Activated CD4-positive, alpha-beta T cell treated with anti-CD3 and anti-CD28 coated beads for 36 hours (primary cell): Measurements from ENCODE around the gene NUDT22. TPM values are rescaled to one million over a fixed set of nuclear protein-coding genes. Genes with fewer than 3 reads are reported as not detected.

Source experiments
- ATAC-seq: fragments of 200-7000 bp; cut with Tn5 transposase; one replicate; pipeline ENCODE4 v1.10.0; 2021; ENCODE audit warnings: mild to moderate bottlenecking, moderate library complexity
- CTCF ChIA-PET: fragments of 350-600 bp; sonication (Branson Sonifier 250); formaldehyde crosslinking; loops from one replicate; lab custom pipeline; 2021; ENCODE audit warnings: antibody characterized with exemption; lab: Charles Lee
- POLR2A ChIA-PET: fragments of 350-600 bp; sonication (Branson Sonifier 250); formaldehyde crosslinking; loops from one replicate; lab custom pipeline; 2021; ENCODE audit warnings: antibody characterized with exemption, inconsistent platforms; lab: Charles Lee
- DNase-seq: peaks from one replicate; pipeline ENCODE4 v3.0.0-alpha.2; 2020
- H3K27ac Mint-ChIP-seq: one replicate; pipeline ENCODE4 v1.8.0; 2021; ENCODE audit warnings: mixed read lengths
- H3K27me3 Mint-ChIP-seq: one replicate; pipeline ENCODE4 v1.8.0; 2021; ENCODE audit warnings: mixed read lengths
- H3K36me3 Mint-ChIP-seq: one replicate; pipeline ENCODE4 v1.8.0; 2021; ENCODE audit warnings: low read depth, mixed read lengths
- H3K4me1 Mint-ChIP-seq: one replicate; pipeline ENCODE4 v1.8.0; 2021; ENCODE audit warnings: mixed read lengths
- H3K4me3 Mint-ChIP-seq: one replicate; pipeline ENCODE4 v1.8.0; 2021; ENCODE audit warnings: mild to moderate bottlenecking, moderate library complexity, mixed read lengths
- H3K9me3 Mint-ChIP-seq: one replicate; pipeline ENCODE4 v1.8.0; 2021; ENCODE audit warnings: low read depth, mixed read lengths
- intact Hi-C, 2 experiments: fragments of 100-400 bp; cut with DNase I in 1 of 2; cut with micrococcal nuclease in 1 of 2; formaldehyde crosslinking; loops; one replicate each; pipeline versions ENCODE4 v1.14.2 to v1.15.1; 2022 to 2024; cut with DNase I, micrococcal nuclease
- total RNA-seq, 2 experiments: library from RNA; stranded (reverse); gene quantifications; one replicate each; pipeline ENCODE4 v1.2.3, GENCODE V29; 2021

Gene NUDT22
- total RNA-seq, 2 experiments from 2014 or later = 61.8 to 74.1 TPM

GRCh38 chr11:64226507-64227051 lies 505 bp downstream of the NUDT22 start:
- peak overlapping the region; percentile 82 for H3K27ac Mint-ChIP-seq
- ChIA-PET POLR2A (interaction anchor here (0.6 to 4.4 kb wide), 7 partner anchors 15 to 785 kb away, joined by 3 to 28 read pairs (median 5); partner anchors contain the start of genes FERMT3, FKBP2 and PRDX5), CTCF (interaction anchor here (0.6 to 2.5 kb wide), 11 partner anchors 9 to 90 kb away, joined by 3 to 30 read pairs (median 4); partner anchors contain the start of gene FERMT3)
- DNase-seq (peak; percentile 81), ATAC-seq (peak; percentile 43)
- peaks cover 36% of the 10 kb centered on the region for H3K4me1 Mint-ChIP-seq
- H3K9me3 Mint-ChIP-seq = no peaks in the 10 kb centered on the region
- H3K36me3 Mint-ChIP-seq = peaks cover 10% of the 10 kb centered on the region
- no peaks in the 10 kb centered on the region for H3K27me3 Mint-ChIP-seq
- H3K4me3 Mint-ChIP-seq = peak overlapping the region; percentile 87
- intact Hi-C loops = loop anchor here (1.0 to 2.0 kb wide), 11 partner anchors 14 to 92 kb away; partner anchors contain the start of genes FKBP2 (in 2 of the 2), STIP1 (in 2 of the 2), ESRRA (in 1 of the 2) and GPR137 (in 1 of the 2)

DNA sequence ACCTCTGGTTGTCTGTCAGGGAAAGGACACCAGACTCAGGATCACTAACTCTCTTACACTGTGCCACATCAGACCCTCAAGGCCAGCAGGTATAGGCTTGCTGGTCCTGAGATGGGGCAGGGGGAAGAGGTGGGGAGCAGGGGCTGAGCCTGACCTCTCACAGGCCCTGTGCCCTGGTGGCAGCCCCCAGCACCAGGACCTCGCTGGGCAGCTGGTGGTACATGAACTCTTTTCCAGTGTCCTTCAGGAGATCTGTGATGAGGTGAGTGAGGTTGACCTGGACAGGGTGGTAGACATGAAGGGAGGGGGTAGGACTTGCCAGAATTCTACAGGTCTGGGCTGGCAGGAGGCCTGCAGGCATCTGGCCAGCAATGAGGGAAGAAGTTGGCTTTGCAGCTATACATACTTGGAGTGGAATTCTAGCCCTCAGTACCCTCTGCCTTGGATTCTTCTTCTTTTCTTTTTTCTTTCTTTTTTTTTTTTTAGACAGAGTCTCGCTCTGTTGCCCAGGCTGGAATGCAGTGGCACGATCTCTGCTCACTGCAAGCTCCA lies 1.4 kb downstream of the NUDT22 start:
- Mint-ChIP-seq H3K9me3 (no peaks in the 10 kb centered on the region), H3K4me3 (peak overlapping the region; percentile 87), H3K27me3 (no peaks in the 10 kb centered on the region), H3K36me3 (peaks cover 10% of the 10 kb centered on the region), H3K27ac (peak overlapping the region; percentile 82), H3K4me1 (peaks cover 37% of the 10 kb centered on the region)
- ChIA-PET POLR2A (interaction anchor here (1.1 kb wide), 2 partner anchors 42 to 76 kb away, joined by 3 read pairs; no protein-coding TSS in a partner anchor), CTCF (interaction anchor here (0.9 to 2.5 kb wide), 2 partner anchors 22 to 74 kb away, joined by 6 to 30 read pairs; partner anchors contain the start of gene FERMT3)
- intact Hi-C loops = loop anchor here (2.0 kb wide), 3 partner anchors 13 to 61 kb away; partner anchors contain the start of genes FKBP2 (in 1 of the 2), MACROD1 (in 1 of the 2) and STIP1 (in 1 of the 2)
- DNase-seq (no peak), ATAC-seq (no peak)

GRCh38 chr11:64229090-64229743 lies 3.1 kb downstream of the NUDT22 start:
- Mint-ChIP-seq H3K27ac (peak overlapping the region; percentile 60), H3K27me3 (no peaks in the 10 kb centered on the region), H3K4me1 (peaks cover 35% of the 10 kb centered on the region), H3K9me3 (no peaks in the 10 kb centered on the region), H3K4me3 (peak overlapping the region; percentile 76), H3K36me3 (peaks cover 5% of the 10 kb centered on the region)
- ATAC-seq (no peak), DNase-seq (no peak)
- ChIA-PET CTCF (interaction anchor here (0.7 to 1.2 kb wide), 2 partner anchors 23 to 853 kb away, joined by 3 read pairs; no protein-coding TSS in a partner anchor), POLR2A (no interaction called here)
- intact Hi-C loops = no loop called here

DNA sequence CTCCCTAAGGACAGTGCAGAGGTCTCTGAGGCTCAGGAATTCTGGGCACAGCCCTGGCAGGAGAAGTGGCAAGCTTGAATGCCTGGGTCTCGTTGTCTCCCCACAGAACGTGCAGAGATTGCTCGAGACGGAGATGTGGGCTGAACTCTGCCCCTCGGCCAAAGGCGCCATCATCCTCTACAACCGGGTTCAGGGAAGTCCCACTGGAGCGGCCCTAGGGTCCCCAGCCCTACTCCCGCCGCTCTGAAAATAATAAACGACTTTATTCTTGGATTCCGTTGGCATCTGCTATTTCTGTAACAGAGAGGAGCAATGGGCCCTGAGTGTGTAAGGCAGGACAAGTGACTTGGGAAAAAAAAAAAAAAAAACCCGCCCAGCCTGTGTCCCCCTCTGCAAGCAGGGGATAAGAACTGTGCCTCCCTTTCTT lies 3.7 kb downstream of the NUDT22 start:
- peak overlapping the region; percentile 60 for H3K27ac Mint-ChIP-seq
- peak overlapping the region; percentile 76 for H3K4me3 Mint-ChIP-seq
- H3K9me3 Mint-ChIP-seq = no peaks in the 10 kb centered on the region
- ATAC-seq = no peak
- POLR2A ChIA-PET = interaction anchor here (1.1 kb wide), 1 partner anchor 75 kb away, joined by 3 read pairs; no protein-coding TSS in a partner anchor
- no peaks in the 10 kb centered on the region for H3K27me3 Mint-ChIP-seq
- no peak for DNase-seq
- CTCF ChIA-PET = interaction anchor here (0.7 kb wide), 1 partner anchor 853 kb away, joined by 3 read pairs; no protein-coding TSS in a partner anchor
- peaks cover 35% of the 10 kb centered on the region for H3K4me1 Mint-ChIP-seq
- intact Hi-C loops = loop anchor here (1.0 to 5.0 kb wide), 7 partner anchors 12 to 242 kb away; partner anchors contain the start of genes FKBP2 (in 2 of the 2), ESRRA (in 1 of the 2), GPR137 (in 1 of the 2) and OTUB1 (in 1 of the 2)
- peaks cover 4% of the 10 kb centered on the region for H3K36me3 Mint-ChIP-seq

- intact Hi-C loops = loop anchor here (1.0 to 5.0 kb wide), 7 partner anchors 11 to 243 kb away; partner anchors contain the start of genes FKBP2 (in 2 of the 2), ESRRA (in 1 of the 2), GPR137 (in 1 of the 2) and OTUB1 (in 1 of the 2)
- CTCF ChIA-PET = interaction anchor here (0.7 to 2.0 kb wide), 2 partner anchors 11 to 852 kb away, joined by 3 to 5 read pairs; partner anchors contain the start of gene FKBP2
- ATAC-seq = peak; percentile 61
Measured at GRCh38 chr11:64230171-64230984, 4.3 kb downstream of the NUDT22 start, which contains the start of gene DNAJC4. Gene DNAJC4 (plus strand): TSS chr11:64230548. CDS start chr11:64230855, 307 bp downstream.

GRCh38 chr11:64230985-64231365 lies 4.9 kb downstream of the NUDT22 start:
- peak overlapping the region; percentile 74 for H3K27ac Mint-ChIP-seq
- intact Hi-C loops = loop anchor here (1.0 to 5.0 kb wide), 7 partner anchors 10 to 244 kb away; partner anchors contain the start of genes FKBP2 (in 2 of the 2), ESRRA (in 1 of the 2), GPR137 (in 1 of the 2) and OTUB1 (in 1 of the 2)

More at GRCh38 chr11:64230171-64230984, 4.3 kb downstream of the NUDT22 start, which contains the start of gene DNAJC4:
- Mint-ChIP-seq H3K36me3 (peaks cover 5% of the 10 kb centered on the region), H3K27me3 (no peaks in the 10 kb centered on the region), H3K4me1 (peaks cover 35% of the 10 kb centered on the region), H3K4me3 (peak within 1 kb of the TSS; percentile 76), H3K9me3 (no peaks in the 10 kb centered on the region), H3K27ac (peak within 1 kb of the TSS; percentile 74)
- peak; percentile 94 for DNase-seq
- POLR2A ChIA-PET = interaction anchor here (1.1 kb wide), 1 partner anchor 74 kb away, joined by 3 read pairs; no protein-coding TSS in a partner anchor

DNA sequence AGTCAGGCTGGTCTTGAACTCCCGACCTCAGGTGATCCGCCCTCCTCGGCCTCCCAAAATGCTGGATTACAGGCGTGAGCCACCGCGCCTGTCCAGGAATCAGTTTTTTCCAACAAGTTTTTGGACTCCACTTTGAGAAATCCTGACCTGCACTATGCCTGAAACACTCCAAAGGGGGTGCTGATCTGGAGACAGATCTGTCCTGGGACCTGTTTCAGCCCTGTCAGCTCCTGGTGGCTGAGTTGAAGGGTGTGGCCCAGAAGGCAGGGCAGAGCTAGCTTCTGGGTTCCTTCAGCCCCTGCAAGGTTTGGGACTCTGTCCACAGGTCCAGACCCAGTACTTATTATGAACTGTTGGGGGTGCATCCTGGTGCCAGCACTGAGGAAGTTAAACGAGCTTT lies 5.5 kb downstream of the NUDT22 start:
- ATAC-seq (no peak), DNase-seq (no peak)
- Mint-ChIP-seq H3K4me3 (peak overlapping the region; percentile 76), H3K9me3 (no peaks in the 10 kb centered on the region), H3K4me1 (peaks cover 38% of the 10 kb centered on the region), H3K27ac (no peak overlapping the region), H3K27me3 (no peaks in the 10 kb centered on the region), H3K36me3 (peaks cover 7% of the 10 kb centered on the region)
- intact Hi-C loops = loop anchor here in 1 of 2 experiments (5.0 kb wide), 1 partner anchor 244 kb away; the partner anchor contains the start of gene OTUB1
- CTCF ChIA-PET = interaction anchor here (0.7 to 2.0 kb wide), 3 partner anchors 10 to 69 kb away, joined by 3 to 6 read pairs (median 5); partner anchors contain the start of gene FKBP2
- POLR2A ChIA-PET = interaction anchor here (0.8 kb wide), 1 partner anchor 30 kb away, joined by 3 read pairs; no protein-coding TSS in a partner anchor

More at GRCh38 chr11:64230985-64231365, 4.9 kb downstream of the NUDT22 start:
- ChIA-PET CTCF (interaction anchor here (0.7 to 2.0 kb wide), 2 partner anchors 10 to 70 kb away, joined by 3 to 5 read pairs; partner anchors contain the start of gene FKBP2), POLR2A (interaction anchor here (1.1 kb wide), 1 partner anchor 73 kb away, joined by 3 read pairs; no protein-coding TSS in a partner anchor)
- no peak for DNase-seq
- H3K9me3 Mint-ChIP-seq = no peaks in the 10 kb centered on the region
- H3K4me3 Mint-ChIP-seq = peak overlapping the region; percentile 76
- peaks cover 38% of the 10 kb centered on the region for H3K4me1 Mint-ChIP-seq
- no peaks in the 10 kb centered on the region for H3K27me3 Mint-ChIP-seq
- ATAC-seq = no peak
- peaks cover 7% of the 10 kb centered on the region for H3K36me3 Mint-ChIP-seq

- ChIA-PET POLR2A (interaction anchor here (0.8 kb wide), 1 partner anchor 29 kb away, joined by 3 read pairs; no protein-coding TSS in a partner anchor), CTCF (interaction anchor here (1.1 to 2.0 kb wide), 3 partner anchors 9 to 28 kb away, joined by 3 to 6 read pairs (median 5); partner anchors contain the start of gene FKBP2)
- Mint-ChIP-seq H3K4me3 (peak overlapping the region; percentile 76), H3K4me1 (peaks cover 35% of the 10 kb centered on the region), H3K27me3 (no peaks in the 10 kb centered on the region), H3K9me3 (no peaks in the 10 kb centered on the region), H3K36me3 (peaks cover 12% of the 10 kb centered on the region), H3K27ac (peak overlapping the region; percentile 6)
- DNase-seq (no peak), ATAC-seq (no peak)
- intact Hi-C loops = loop anchor here in 1 of 2 experiments (5.0 kb wide), 1 partner anchor 245 kb away; the partner anchor contains the start of gene OTUB1
Measured at GRCh38 chr11:64232182-64232966, 6.3 kb downstream of the NUDT22 start.

- ChIA-PET POLR2A (no interaction called here), CTCF (interaction anchor here (1.1 to 1.9 kb wide), 2 partner anchors 9 to 28 kb away, joined by 3 to 6 read pairs; no protein-coding TSS in a partner anchor)
- Mint-ChIP-seq H3K4me1 (peaks cover 30% of the 10 kb centered on the region), H3K9me3 (no peaks in the 10 kb centered on the region), H3K27me3 (no peaks in the 10 kb centered on the region), H3K4me3 (peak overlapping the region; percentile 57), H3K36me3 (peaks cover 18% of the 10 kb centered on the region), H3K27ac (no peak overlapping the region)
- intact Hi-C loops = loop anchor here in 1 of 2 experiments (5.0 kb wide), 1 partner anchor 246 kb away; the partner anchor contains the start of gene OTUB1
- DNase-seq (no peak), ATAC-seq (no peak)
Measured at GRCh38 chr11:64232967-64233315, 6.9 kb downstream of the NUDT22 start.
